NCI-H1417 treated with DMSO at 0.1 percent for 48 hours (cell line): Measurements from ENCODE around the gene ATP10A.
"Not testable (repeated sequence)": the region's sequence is repeated elsewhere in the genome, so short reads cannot be mapped to it uniquely, and the experiment has no call there.

Source experiments
- DNase-seq: peaks from one replicate; lab custom pipeline; 2025; lab: John Stamatoyannopoulos, UW

Gene ATP10A

DNA sequence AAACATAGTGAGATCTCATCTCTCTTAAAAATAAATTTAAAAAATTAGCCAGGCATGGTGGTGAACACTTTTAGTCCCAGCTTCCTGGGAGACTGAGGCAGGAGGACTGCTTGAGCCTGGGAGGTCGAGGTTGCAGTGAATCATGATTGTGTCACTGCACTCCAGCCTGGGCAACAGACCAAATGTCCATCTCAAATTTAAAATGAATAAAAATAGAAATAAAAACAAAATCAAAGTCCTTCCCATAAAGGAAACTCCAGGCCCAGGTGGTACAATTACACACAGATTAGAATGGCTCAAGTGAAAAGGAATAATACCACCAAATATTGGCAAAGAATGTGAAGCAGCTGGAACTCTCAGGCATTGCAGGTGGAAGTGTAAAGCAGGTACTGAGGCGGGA is 19.3 kb upstream of the ATP10A start:
- DNase-seq = no peak

DNA sequence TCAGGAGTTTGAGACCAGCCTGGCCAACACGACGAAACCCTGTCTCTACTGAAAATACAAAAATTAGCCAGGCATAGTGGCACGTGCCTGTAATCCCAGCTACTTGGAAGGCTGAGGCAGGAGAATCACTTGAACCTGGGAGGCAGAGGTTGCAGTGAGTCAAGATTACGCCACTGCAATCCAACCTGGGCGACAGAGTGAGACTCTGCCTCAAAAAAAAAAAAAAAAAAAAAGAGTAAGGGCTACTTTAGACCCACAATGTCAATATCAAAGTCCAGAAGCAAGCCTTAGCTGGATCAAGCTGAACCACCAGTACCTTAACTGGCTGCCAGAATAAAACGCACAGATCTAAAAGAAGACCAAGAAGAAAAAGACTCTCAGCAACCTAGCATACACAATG is 17.8 kb upstream of the ATP10A start:
- DNase-seq = not testable (repeated sequence)

DNA sequence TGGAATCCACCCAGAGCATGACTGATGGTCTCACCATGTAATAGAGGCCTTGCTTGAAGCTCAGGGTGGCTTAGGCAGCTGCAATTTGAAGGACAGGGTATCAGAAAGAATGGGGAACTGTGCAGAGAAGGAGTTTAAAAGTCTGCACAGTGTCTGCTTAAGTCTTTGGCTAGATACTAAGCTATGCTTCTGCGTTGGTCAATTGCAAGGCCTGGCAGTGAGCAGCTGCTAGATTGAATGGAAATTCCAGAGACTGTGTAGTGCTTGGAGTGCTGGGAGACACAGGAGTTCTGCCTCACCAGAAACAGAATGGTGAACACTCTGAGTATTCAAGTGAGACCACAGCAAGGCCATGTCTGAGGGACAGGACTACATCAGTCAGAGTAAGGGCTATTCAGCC is 17.3 kb upstream of the ATP10A start:
- no peak for DNase-seq

DNA sequence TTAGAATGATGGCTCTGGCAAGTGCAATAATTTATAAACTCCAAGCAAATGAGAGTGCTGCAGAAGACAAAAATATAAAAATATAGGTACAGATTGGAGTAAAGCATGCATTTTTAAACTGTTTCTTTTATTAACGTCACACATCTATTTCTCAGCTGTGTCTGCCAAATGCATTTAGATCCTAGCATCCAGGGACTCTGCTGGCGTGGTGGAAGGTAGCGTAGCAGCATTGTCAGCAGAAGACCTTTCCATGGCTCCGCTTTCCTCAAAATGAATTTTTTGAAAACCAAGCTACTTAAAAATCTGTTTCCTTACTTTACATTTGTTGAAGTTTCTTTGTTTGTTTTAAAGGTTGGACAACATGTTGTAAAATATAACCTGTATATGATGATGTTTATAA is 16.3 kb upstream of the ATP10A start:
- DNase-seq = no peak

DNA sequence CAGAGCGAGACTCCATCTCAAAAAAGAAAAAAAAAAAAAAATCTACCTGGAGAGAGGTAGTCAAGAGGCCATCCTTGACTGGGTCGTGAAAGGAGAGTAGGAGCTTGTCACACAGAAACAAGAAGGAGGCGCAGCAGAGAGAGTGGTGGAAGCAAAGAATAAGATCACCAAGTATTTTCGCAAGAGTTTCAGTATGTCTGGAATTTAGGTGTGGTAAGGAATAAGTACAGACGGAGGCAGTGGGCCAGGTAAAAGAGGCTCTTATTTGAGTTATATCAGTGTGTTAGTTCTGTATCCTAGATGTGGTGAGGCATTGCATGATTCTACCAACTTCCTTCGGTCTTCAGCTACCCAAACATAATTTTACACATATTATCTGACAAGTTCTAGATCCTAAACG is 14.6 kb upstream of the ATP10A start:
- no peak for DNase-seq

DNA sequence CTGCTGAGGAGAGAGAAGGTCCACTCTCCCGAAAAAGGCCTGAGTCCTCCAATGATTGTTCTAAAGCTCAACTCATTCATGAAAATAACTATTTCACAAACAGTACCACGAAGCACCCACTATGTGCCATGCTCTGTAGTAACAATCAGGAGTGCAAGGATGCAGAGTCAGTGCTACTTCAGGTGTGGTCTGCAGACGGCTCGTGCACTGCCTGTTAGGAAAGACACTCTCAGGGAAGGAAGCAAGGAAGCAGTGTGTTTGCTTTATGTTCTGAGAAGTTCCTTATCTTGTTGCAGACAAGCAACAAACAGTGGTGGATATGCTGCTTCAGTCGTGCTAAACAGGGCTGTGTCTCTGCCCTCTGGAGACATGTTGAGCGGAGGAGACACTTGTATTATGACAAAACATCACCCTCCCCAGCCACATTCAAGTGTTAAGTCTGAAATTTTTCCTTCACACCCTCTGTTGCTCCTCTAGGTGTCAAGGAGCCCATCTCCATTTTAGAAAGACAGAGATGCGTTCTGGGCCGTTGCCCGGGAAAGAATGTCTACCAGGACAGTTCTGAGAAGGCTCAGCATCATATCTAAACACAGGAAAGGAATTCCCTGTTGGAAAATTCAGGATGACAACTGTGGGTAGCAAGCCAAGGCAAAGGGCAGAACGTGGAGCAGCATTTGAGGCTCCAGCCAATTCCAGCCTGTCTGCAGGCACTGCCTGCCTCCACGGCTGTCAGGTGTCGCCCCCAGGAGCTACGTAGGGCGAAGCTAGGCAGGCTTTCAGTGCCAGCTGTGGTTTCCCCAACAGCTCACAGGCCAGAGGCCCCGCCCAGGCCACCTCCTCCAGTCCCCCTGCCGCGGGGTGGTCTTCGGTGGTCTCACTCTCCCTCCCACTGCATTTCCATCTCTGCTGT is 13.4 kb upstream of the ATP10A start:
- no peak for DNase-seq

DNA sequence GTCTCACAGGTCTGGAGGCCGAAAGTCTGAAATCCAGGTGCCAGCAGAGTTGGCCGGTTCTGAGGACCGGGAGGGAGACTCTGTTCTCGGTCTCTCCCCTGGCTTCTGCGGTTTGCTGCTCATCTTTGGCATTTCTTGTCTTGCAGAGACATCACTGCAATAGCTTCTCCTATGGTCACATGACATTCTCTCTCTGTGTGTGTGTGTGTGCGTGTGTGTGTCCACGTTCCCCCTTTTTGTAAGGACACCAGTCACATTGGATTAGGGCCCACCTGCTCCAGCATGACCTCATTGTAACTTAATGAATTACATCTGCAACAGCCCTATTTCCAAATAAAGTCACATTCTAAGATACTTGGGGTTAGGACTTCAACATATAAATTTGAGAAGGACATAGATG is 12.4 kb upstream of the ATP10A start:
- DNase-seq = no peak

DNA sequence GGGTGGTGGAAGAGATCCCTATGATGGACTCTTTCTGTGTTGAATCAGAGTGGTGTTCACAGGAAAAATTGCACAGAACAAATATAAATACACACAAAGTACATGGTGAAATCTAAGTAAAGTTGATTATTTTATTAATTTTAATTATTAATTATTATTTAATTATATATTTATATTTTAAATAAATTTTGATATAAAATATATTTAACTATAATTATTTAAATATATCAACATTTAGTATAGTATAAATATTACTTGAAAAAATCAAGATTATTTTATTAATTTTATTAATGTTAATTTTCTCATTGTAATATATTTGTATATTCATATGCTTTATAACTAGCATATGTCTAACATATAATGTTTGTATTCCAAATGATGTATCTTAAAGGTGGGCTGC is 11.3 kb upstream of the ATP10A start:
- no peak for DNase-seq

DNA sequence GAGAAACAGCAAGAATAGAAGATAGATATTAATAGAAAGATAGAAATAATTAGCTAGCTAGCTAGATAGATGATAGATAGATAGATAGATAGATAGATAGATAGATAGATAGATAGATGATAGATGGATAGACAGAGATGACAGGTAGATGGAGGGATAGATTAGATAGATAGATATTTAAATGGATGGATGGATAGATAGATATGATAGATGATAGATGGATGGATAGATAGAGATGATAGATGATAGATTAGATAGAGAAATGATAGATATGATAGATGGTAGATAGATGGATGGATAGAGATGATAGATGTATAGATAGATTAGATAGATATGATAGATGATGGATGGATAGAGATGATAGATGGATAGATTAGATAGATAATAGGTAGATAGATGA is 8.3 kb upstream of the ATP10A start:
- no peak for DNase-seq

DNA sequence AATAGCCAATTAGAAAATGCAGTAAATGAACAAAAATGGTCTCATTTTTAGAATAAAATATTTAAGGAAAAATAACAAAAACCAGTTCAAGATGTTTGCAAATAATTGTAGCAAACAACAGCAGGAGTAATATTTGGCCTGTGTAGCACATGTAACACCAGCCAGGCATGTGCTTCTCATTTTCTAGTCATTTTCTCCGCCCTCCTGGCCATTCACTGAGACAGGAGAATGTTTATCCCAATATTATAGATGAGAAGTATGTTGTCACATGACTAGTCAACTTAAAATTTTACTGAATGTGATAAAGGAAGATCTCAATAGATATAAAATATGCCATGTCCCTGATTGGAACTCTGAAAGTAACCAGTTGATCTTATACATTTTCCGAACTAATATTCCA is 7.8 kb upstream of the ATP10A start:
- DNase-seq = no peak

DNA sequence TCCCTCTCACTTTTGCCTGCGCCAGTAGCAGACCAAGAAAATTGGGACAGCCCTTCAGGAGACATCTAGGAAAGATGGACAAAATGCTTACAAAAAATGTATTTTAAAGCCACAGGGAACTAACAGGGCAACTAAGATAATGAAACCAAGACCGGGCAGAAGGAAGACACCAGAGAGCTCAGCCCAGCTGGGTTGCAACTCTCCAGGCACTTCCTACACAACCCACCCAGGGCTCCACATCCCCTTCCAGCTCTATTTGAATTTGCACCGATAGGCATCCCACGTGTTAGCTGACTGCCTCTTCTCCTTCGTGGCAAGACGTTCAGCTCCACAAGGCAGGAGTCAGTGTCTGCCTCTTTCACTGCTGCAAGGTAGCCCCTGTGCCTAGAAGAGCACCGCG is 6.6 kb upstream of the ATP10A start:
- DNase-seq = no peak

DNA sequence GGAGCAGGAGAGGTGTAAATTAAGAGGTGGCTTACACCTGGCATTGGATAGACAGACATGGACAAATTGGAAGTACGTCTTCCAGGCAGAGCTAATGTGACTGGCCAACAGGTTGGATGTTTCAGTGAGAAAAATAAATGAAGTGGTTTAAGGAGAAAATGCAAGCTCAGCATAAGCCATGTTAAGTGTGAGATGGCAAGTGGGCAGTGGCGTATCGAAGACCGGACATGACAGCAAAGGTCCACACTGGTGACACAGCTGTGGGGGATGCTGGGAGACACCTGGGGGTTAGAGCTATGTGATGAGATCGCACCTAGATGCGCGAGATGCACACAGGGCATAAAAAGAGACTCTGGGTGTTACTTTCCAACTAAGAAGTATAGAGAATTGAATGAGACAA is 3.7 kb upstream of the ATP10A start:
- DNase-seq = no peak

DNA sequence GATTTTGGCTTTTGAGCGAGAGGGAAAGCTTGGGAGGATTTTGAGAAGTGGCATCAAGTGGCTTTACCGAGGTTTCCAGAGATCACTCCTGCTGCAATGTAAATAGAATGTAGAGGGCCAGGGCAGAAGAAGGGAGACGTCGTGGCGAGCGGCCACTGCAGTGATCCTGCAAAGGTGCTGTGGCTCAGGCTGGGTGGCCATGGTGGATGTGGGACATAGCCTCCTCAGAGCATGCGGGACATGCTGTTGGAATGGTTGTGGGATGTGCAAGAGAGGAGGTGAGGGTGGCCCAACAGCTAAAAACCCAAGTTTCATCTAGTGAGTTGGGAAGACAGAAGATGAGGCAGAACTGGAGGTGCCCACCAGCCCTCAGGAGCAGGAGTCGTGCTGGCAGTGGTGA is 3.1 kb upstream of the ATP10A start:
- DNase-seq = no peak

DNA sequence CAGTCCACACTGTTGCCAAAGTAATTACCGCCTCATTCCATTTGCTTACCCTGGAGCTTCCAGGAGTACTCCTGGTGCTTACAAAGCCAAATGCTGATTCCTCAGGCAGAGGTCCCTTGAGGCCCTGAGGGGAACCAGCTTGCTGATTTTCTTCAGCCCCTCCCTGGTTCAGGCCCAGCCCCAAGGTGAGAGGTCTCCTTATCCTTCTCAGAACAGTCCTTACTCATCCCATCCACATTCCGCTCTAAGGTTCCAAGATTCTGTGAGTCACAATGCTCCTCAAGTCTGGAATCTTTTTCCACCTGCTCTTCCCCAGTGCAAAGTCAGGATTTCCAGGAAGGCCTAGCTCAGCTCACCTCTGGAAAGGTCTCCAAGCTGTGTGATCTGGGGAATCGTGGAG is 1.8 kb upstream of the ATP10A start:
- DNase-seq = no peak

DNA sequence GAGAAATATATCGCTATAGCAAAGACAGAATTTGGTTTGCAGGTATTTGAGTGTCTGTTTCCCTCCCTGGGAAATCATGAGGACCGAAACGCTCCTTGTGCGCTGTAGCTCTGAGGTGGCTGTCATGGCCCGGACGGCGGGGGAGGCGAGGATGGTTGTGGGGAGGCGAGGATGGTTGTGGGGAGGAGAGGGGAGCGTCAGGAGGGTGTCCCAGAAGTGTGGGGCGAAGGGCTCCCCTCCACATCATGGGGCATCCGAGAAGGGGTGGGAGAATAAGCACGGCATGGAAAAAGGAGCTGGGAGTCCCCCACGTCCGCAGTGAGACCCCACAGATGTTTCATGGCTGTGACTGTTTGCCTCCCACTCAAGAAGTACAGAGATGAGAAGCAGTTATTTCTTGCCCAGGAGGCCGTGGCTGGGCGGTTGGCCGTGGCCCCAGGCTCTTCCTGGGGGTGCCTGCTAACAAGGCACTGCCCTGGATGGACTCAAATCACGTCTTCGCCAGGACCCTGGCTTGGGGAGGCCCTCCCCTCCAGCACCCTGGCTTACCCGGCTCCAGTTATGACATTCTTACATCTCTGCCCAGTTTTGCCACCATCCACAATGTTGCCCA is 947 bp upstream of the ATP10A start:
- DNase-seq = no peak

DNA sequence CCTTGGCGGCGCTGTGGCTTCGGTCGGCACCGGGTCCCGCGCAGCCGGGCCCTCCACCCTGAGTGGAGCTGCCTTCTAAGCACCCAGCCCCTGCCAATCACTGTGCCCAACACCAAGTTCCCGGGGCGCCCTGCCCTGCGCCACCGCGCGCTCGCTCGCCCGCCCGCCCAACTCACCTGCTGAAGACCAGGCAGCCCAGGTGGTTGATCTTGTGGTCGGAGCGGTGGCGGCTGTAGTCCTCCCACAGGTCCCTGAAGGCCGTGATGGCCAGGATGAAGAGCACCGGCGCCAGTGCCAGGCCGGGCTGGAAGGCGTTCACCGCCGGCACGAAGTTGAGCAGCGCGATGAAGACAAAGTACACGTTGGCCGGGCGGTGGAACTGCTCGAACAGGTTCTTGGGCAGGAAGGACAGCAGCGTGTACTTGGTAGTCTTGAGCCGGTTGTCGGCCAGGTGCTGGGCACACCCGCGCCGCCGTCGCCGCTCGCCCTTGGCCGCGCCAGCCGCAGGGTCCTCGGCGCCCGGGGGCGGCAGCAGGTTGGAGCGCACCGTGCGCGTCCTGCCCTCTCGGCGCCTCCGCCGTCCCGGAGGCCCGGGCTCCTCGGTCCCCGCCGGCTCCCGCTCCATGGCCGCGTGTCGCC is 536 bp downstream of the ATP10A start:
- DNase-seq = no peak

DNA sequence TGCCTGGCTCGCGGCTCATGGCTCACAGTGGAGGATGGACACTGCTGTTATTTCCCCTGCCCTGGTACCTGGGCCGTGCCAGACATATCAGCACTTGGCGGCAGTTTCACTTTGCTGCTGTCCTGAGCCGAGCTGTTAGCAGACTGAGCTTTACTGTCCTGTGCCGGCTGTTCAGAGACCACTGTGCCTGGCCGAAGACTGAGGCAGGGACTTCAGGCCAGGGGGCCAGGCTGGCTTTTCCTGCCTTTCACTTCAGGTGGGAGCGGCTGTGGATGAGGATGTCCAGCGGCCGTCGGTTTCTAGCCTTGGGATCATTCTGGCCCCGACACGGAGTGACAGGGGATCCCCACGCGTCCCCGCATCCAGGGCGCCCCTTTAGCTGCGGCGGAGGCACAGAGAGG is 1.1 kb downstream of the ATP10A start:
- DNase-seq = no peak

DNA sequence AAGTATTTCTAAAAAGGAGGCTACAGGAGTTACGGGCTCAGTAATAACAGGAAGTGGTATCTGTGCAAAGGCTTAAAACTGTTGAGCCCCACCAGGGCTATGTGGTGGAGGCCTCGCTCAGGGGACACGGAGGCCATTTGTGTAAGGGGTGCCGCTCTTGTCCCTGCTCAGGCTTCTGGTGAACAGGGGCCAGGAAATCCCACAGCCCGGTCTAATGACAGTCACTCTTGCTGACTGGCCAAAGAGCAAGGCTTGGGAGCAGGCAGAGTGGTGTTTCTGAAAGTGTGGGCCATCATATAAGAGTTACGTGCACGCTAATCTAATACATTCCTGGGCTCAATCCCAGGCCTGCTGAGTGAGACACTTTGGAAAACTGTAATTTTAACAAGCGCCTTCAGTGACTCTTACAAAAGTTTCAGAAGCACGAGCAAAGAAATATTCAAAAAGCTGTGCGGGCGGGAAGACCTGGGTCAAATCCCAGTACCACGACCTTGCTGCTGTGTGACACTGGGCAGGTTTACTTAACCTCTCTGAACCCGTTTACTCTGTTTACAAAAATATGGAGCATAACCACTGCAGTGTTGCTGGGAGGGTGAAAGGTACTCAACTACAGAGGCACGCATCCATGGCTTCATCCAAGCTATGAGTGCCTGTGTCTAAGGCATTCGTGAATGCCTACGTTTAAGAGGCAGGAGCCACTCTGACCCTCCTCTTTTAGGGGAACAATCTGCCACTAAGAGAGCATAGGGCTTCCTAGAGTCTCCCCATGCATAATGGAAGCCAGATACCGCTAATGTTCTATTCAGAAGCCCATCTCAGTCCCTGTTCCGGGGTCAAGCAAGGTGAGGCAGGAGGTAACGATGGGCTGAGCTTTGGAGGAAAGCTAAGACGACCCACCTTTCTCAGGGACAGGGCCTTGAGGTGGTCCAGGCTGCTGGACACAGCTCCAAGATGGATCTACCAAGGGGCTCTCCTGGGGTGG is 2.0 kb downstream of the ATP10A start:
- no peak for DNase-seq

DNA sequence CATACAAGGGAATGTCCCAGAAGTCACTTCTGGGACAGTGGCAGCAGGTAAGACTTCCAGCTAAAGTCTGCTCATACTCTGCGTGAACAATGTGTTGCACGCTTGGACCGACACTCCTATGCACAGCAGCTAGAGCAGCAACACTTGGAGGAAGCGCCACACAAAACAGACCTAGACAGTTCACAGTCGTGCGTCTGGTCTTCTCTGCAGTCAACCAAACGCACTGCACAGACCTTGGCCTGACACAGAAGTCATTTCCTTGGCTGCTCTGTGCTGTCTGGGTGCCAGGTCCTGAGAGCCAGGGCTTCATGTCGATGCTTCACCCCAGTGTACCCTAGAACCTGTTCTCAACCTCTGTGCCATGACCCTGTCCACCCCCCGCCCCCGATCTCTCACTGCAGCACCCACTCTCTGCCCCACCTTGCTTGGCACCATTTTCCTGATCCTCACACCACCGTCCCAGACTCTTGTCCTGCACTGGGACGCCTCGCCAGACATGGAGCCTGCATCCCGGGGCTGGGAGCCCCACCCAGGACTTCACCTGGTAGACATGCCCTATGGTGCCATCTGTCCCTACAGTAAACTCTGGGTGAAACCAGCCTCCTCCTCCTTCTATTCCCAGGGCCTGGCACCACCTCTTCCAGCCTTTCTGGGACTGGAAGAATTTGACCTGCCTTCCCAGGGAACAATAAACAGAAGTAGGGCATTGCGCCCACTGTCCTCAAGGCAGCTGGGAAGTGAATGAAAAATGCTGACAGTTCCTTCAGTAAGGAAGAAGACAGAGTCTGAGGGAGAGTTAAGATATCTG is 3.1 kb downstream of the ATP10A start:
- DNase-seq = no peak

DNA sequence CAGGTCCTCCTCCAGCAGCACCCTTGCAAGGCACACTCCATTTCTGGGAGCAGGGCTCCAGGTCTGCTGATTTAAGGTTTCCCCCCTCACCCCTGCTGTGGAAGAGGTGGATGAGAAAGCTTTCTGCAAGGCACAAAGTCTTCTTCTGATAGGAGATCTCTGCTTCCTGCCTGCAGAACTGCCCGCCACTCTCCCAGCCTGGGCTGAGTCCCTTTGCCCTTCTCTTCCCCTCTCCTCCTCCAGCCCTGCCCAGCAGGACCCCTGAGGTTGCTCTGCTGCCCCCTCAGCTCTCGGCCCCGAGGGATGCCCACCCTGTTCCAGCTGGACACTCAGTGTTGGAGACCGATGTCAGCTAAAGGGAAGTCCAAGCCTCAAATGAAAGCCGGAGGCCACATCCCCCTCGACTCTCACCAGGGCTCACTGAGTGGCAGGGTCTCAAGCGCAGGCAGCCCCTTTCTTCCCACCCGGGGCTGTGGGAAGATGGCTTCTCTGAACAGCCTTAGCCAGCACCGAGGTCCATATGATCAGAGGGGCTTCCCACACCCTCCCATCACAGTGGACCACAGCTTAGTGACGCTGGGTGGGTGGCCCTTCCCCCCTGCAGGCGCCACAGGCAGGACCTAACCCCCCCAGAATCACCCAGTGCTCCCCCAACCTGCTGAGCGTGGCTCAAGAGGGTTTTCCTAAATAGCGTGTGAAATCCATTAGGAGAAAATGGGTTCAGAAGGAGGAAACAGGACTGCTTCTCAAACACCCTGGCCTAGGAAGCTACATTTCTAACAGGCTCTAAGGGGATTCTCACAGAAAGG is 4.0 kb downstream of the ATP10A start:
- DNase-seq = no peak
